OCI-LY3 (cell line): Measurements from ENCODE around the gene NDUFB3.

Experiments
- H2AFZ ChIP-seq: fragments of 200-600, 300-600 bp; shearing (Covaris generic); 2 replicates; pipeline ENCODE4 v1.6.0; 2014; ENCODE audit warnings: antibody characterized with exemption, low read depth, low read length
- H3K27ac ChIP-seq: fragments of 200-600, 300-600 bp; sonication (generic); 2 replicates; pipeline ENCODE4 v1.5.1; 2014; ENCODE audit warnings: mild to moderate bottlenecking, low read length, moderate library complexity, mixed read lengths
- H3K27me3 ChIP-seq: fragments of 200-600, 300-600 bp; sonication (generic); 2 replicates; pipeline ENCODE4 v1.6.1; 2014; ENCODE audit warnings: low read depth, low read length, mixed read lengths
- H3K36me3 ChIP-seq: fragments of 200-600, 300-600 bp; sonication (generic); replicated peaks from 2 replicates; pipeline ENCODE3; 2014; ENCODE audit warnings: low read depth, low read length, mixed read lengths
- H3K4me1 ChIP-seq: fragments of 300-600, 200-600 bp; sonication (generic); 2 replicates; pipeline ENCODE4 v1.6.1; 2014; ENCODE audit warnings: low read length, mixed read lengths
- H3K4me2 ChIP-seq: fragments of 200-600, 300-600 bp; sonication (generic); 2 replicates; pipeline ENCODE4 v1.6.1; 2014; ENCODE audit warnings: low read length, mixed read lengths
- H3K4me3 ChIP-seq: fragments of 300-600, 200-600 bp; sonication (generic); 2 replicates; pipeline ENCODE4 v1.5.1; 2014; ENCODE audit warnings: antibody characterized with exemption, mild to moderate bottlenecking, low read length, moderate library complexity
- H3K79me2 ChIP-seq: fragments of 300-600, 200-600 bp; shearing (Covaris generic); 2 replicates; pipeline ENCODE4 v1.6.1; 2014; ENCODE audit warnings: mild to moderate bottlenecking, low read length, mixed read lengths
- H3K9ac ChIP-seq: fragments of 300-600, 200-600 bp; shearing (Covaris generic); 2 replicates; pipeline ENCODE4 v1.6.0; 2014; ENCODE audit warnings: mild to moderate bottlenecking, low read length, moderate library complexity
- H3K9me3 ChIP-seq: fragments of 200-600, 300-600 bp; shearing (Covaris generic); 2 replicates; pipeline ENCODE4 v1.6.1; 2014; ENCODE audit warnings: low read length, mixed read lengths; ENCODE audit not compliant: insufficient read depth
- H4K20me1 ChIP-seq: fragments of 200-600, 300-600 bp; sonication (generic); 2 replicates; pipeline ENCODE4 v1.6.1; 2016; ENCODE audit warnings: low read length, mixed read lengths; ENCODE audit not compliant: insufficient read depth
- EZH2phosphoT487 ChIP-seq: fragments of 200-600 bp; shearing (Covaris generic); IDR thresholded peaks from 2 replicates; pipeline ENCODE4 v1.6.1; 2018; ENCODE audit warnings: antibody characterized with exemption, mixed run types, low read depth
- TF ChIP-seq, protein P1 (sequence below): fragments of 200-600, 300-600 bp; sonication (generic); IDR thresholded peaks from 2 replicates; pipeline ENCODE4 v1.5.1; 2014; ENCODE audit warnings: antibody characterized with exemption, low read length, low read depth

Gene NDUFB3

DNA sequence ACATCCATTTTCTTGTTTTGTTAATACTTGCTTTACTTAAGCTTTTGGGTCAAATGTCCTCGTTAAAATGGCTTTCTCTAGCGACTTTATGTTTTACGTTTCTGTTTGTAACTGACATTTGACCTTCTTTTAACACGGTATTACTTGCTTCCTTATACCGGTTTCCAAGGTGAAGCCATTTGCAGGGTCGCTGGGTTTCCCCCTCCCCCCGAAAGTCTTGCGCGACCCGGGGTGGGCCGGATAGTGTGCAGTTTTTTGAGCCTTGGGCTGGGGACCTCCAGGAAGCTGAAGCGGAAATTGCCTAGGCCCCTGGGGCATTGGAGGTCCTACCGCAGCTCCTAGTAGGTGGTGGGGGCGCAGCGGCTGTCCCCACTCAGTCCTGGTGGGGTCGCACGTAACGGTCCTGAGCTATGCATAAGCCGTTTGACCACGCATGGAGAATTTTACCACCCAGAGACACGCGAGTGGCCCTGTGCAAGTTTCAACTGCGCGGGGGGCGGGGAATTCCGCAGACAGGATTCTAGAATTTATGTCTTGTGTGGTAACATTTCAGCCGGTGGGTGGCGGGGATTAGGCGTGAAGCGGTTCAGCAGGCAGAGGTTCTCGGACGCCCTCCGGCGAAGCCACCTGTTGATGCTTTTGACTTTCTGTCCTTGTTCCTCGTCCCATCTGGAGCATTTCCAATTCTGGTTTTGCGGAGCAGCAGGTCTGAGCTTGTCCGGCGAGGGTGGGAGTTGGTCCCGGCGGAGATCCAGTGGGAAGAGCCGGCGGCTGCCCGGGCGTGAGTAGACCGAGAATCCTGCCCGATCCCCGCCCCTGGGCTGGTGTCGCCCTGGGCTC is 46.5 kb downstream of the NDUFB3 start:
- Histone ChIP-seq H3K9ac (peak overlapping the region; percentile 99), H2AFZ (no peak overlapping the region), H3K27ac (peak overlapping the region; percentile 96), H3K36me3 (peaks cover 39% of the 10 kb centered on the region), H3K4me3 (peak overlapping the region; percentile 94), H3K27me3 (no peaks in the 10 kb centered on the region), H3K4me2 (peak overlapping the region; percentile 94), H4K20me1 (no peaks in the 10 kb centered on the region), H3K79me2 (peaks cover 81% of the 10 kb centered on the region), H3K9me3 (no peaks in the 10 kb centered on the region), H3K4me1 (peaks cover 42% of the 10 kb centered on the region)
- TF ChIP-seq, protein P1, sequence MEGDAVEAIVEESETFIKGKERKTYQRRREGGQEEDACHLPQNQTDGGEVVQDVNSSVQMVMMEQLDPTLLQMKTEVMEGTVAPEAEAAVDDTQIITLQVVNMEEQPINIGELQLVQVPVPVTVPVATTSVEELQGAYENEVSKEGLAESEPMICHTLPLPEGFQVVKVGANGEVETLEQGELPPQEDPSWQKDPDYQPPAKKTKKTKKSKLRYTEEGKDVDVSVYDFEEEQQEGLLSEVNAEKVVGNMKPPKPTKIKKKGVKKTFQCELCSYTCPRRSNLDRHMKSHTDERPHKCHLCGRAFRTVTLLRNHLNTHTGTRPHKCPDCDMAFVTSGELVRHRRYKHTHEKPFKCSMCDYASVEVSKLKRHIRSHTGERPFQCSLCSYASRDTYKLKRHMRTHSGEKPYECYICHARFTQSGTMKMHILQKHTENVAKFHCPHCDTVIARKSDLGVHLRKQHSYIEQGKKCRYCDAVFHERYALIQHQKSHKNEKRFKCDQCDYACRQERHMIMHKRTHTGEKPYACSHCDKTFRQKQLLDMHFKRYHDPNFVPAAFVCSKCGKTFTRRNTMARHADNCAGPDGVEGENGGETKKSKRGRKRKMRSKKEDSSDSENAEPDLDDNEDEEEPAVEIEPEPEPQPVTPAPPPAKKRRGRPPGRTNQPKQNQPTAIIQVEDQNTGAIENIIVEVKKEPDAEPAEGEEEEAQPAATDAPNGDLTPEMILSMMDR, result peak; percentile 68
- no peak for TF ChIP-seq EZH2phosphoT487

DNA sequence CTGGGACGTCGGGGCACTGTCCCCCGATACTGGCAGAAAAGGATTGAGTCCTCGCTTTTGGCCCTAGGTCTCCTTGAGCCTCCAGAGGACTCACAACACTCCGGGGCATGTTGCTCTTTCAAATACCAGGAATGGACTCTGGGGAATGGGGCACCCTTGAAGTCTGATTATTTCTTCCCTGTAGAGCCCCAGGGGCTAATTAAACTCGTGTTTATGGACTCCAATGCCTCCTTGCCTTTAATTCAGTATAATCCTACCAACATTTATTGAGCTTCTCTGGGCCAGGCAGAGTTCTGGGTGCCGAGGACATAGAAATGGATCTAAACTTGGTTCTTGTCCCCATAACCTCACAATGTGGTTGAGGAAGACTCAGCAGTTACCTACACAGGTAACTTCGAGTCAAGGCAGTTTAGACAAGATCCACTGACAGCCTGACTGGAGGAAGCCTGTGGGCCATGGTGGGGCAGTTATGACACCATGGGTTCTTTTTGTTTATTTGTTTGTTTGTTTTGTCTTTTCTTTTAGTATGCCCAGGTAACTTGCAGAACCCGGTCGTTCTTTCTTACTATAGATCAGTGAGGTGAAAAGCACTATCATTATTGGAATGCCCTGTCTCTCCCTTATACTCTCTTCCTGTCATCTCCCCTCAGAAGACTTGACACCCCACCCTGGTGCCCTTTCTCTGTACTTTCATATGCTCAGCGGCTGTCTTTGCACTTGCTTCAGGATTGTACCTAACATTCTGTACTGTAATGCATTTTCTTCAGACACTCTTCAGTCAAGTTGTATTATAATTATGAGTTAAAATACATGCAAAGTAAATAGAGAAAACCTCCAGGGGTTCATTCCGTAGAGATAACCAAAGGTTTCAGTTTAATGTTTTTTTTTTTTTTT is 47.4 kb downstream of the NDUFB3 start:
- Histone ChIP-seq H4K20me1 (no peaks in the 10 kb centered on the region), H3K79me2 (peaks cover 90% of the 10 kb centered on the region), H3K36me3 (peaks cover 39% of the 10 kb centered on the region), H3K9me3 (no peaks in the 10 kb centered on the region), H3K4me3 (peak overlapping the region; percentile 94), H2AFZ (no peak overlapping the region), H3K27me3 (no peaks in the 10 kb centered on the region), H3K9ac (peak overlapping the region; percentile 99), H3K27ac (peak overlapping the region; percentile 96), H3K4me1 (peaks cover 49% of the 10 kb centered on the region), H3K4me2 (peak overlapping the region; percentile 94)
- TF ChIP-seq, protein P1, result no peak
- TF ChIP-seq EZH2phosphoT487, result no peak

DNA sequence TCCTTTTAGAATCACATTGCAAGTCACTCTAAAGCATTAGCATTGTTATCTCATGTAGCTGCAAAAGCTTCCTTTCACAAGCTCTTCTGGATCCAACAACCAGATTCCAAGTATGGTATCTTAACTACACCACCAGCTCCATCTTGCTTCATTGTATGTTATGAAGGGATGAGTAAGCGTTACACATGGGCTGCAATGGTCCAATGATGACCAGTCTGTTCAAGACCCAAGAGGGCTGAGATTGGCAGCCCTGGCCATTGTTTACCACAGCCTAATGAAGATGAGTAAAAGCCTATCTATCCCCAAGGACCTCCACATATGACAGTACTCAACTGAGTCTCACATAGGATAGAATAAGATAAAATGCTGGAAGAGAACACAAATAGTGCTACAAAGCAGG is 50.5 kb downstream of the NDUFB3 start:
- Histone ChIP-seq H3K27ac (peak overlapping the region; percentile 96), H3K9ac (peak overlapping the region; percentile 99), H3K4me3 (peak overlapping the region; percentile 94), H3K4me1 (peaks cover 63% of the 10 kb centered on the region), H4K20me1 (no peaks in the 10 kb centered on the region), H3K27me3 (no peaks in the 10 kb centered on the region), H3K36me3 (peaks cover 46% of the 10 kb centered on the region), H3K9me3 (no peaks in the 10 kb centered on the region), H3K4me2 (peak overlapping the region; percentile 94), H3K79me2 (peaks cover 95% of the 10 kb centered on the region), H2AFZ (no peak overlapping the region)
- TF ChIP-seq EZH2phosphoT487, result no peak
- TF ChIP-seq, protein P1, result no peak
